Measurements from ENCODE around the gene ARMH4. TPM values are rescaled to one million over a fixed set of nuclear protein-coding genes. Genes with fewer than 3 reads are reported as not detected.

The ARMH4 gene
- total and polyA plus RNA-seq, 8 donors: 0.40 to 14.3 (median 1.9) TPM; not detected in 1

- 42 to 93% (median 84%) methylated on average over 1 of the region's 1 CpG for WGBS, 5 donors
- H3K27ac ChIP-seq: no peak overlapping the region
- no peaks in the 10 kb centered on the region for H3K4me1 ChIP-seq
- H3K4me3 ChIP-seq: no peak overlapping the region
- no peak for TF ChIP-seq POLR2A (IDR thresholded peaks at IDR 0.05)
- TF ChIP-seq EP300 (IDR thresholded peaks at IDR 0.05): no peak
- TF ChIP-seq, protein P1, sequence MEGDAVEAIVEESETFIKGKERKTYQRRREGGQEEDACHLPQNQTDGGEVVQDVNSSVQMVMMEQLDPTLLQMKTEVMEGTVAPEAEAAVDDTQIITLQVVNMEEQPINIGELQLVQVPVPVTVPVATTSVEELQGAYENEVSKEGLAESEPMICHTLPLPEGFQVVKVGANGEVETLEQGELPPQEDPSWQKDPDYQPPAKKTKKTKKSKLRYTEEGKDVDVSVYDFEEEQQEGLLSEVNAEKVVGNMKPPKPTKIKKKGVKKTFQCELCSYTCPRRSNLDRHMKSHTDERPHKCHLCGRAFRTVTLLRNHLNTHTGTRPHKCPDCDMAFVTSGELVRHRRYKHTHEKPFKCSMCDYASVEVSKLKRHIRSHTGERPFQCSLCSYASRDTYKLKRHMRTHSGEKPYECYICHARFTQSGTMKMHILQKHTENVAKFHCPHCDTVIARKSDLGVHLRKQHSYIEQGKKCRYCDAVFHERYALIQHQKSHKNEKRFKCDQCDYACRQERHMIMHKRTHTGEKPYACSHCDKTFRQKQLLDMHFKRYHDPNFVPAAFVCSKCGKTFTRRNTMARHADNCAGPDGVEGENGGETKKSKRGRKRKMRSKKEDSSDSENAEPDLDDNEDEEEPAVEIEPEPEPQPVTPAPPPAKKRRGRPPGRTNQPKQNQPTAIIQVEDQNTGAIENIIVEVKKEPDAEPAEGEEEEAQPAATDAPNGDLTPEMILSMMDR (IDR thresholded peaks at IDR 0.05): no peak
- no peak for TF ChIP-seq POLR2AphosphoS5 (IDR thresholded peaks at IDR 0.05)
- H3K27me3 ChIP-seq: no peaks in the 10 kb centered on the region
- H3K36me3 ChIP-seq: no peaks in the 10 kb centered on the region
- intact Hi-C loops (cut with DNase I; ENCODE audit: low total_unique reads): no loop called here
- H3K9me3 ChIP-seq: no peaks in the 10 kb centered on the region
- DNase-seq: no peak
These were observed 153.2 kb downstream of the ARMH4 start for GRCh38 chr14:57998766-57999165.

- H3K9me3 ChIP-seq: no peaks in the 10 kb centered on the region
- TF ChIP-seq POLR2A (IDR thresholded peaks at IDR 0.05) (no peak), EP300 (IDR thresholded peaks at IDR 0.05) (no peak), POLR2AphosphoS5 (IDR thresholded peaks at IDR 0.05) (no peak)
- TF ChIP-seq, protein P1 (IDR thresholded peaks at IDR 0.05): no peak
- WGBS, 5 donors: 73 to 79% (median 74%) methylated on average over 4 of the region's 4 CpGs
- H3K4me3 ChIP-seq: no peak overlapping the region
- no peaks in the 10 kb centered on the region for H3K4me1 ChIP-seq
- intact Hi-C loops (cut with DNase I; ENCODE audit: low total_unique reads): no loop called here
- no peak overlapping the region for H3K27ac ChIP-seq
- peaks cover 0 to 5% (median 0%) of the 10 kb centered on the region in 3 donors for H3K27me3 ChIP-seq
- no peak for DNase-seq
- H3K36me3 ChIP-seq: no peaks in the 10 kb centered on the region
These were observed 160.7 kb downstream of the ARMH4 start for GRCh38 chr14:57991353-57991752.

- no peak for DNase-seq
- no peaks in the 10 kb centered on the region for H3K4me1 ChIP-seq
- TF ChIP-seq, protein P1 (IDR thresholded peaks at IDR 0.05): no peak
- TF ChIP-seq POLR2A (IDR thresholded peaks at IDR 0.05) (no peak), POLR2AphosphoS5 (IDR thresholded peaks at IDR 0.05) (no peak), EP300 (IDR thresholded peaks at IDR 0.05) (no peak)
- H3K9me3 ChIP-seq: no peaks in the 10 kb centered on the region
- peaks cover 0 to 5% (median 0%) of the 10 kb centered on the region in 3 donors for H3K27me3 ChIP-seq
- no peak overlapping the region for H3K4me3 ChIP-seq
- H3K36me3 ChIP-seq: no peaks in the 10 kb centered on the region
- intact Hi-C loops (cut with DNase I; ENCODE audit: low total_unique reads): no loop called here
- no peak overlapping the region for H3K27ac ChIP-seq
- 84 to 88% (median 86%) methylated on average over 5 of the region's 5 CpGs for WGBS, 5 donors
These were observed 163.6 kb downstream of the ARMH4 start for GRCh38 chr14:57988445-57988844.

- Histone ChIP-seq H3K9me3 (no peaks in the 10 kb centered on the region), H3K27me3 (peaks cover 0 to 5% (median 0%) of the 10 kb centered on the region in 3 donors), H3K4me3 (no peak overlapping the region), H3K27ac (no peak overlapping the region), H3K36me3 (no peaks in the 10 kb centered on the region), H3K4me1 (no peaks in the 10 kb centered on the region)
- intact Hi-C loops (cut with DNase I; ENCODE audit: low total_unique reads): no loop called here
- peak in 1 of 2 donors; percentile 29 for DNase-seq
- TF ChIP-seq POLR2AphosphoS5 (IDR thresholded peaks at IDR 0.05) (no peak), EP300 (IDR thresholded peaks at IDR 0.05) (no peak), POLR2A (IDR thresholded peaks at IDR 0.05) (no peak)
- TF ChIP-seq, protein P1 (IDR thresholded peaks at IDR 0.05): no peak
- WGBS, 5 donors: 50 to 62% (median 60%) methylated on average over 6 of the region's 6 CpGs
These were observed 164.3 kb downstream of the ARMH4 start for GRCh38 chr14:57987596-57988300.

Data from stomach (tissue), 9 donors.